HL-60 (cell line): ENCODE results near the gene VCAN.

Source experiments
- CTCF ChIP-seq: IDR thresholded peaks from one replicate; pipeline ENCODE4 v1.5.1; 2011; ENCODE audit warnings: low read length, control low read depth, inconsistent platforms; ENCODE audit not compliant: insufficient read depth
- GABPA ChIP-seq: IDR thresholded peaks from 2 replicates; pipeline ENCODE4 v1.6.1; 2012; ENCODE audit warnings: low read depth
- POLR2AphosphoS5 ChIP-seq: IDR thresholded peaks from 2 replicates; pipeline ENCODE4 v1.6.1; 2012; ENCODE audit warnings: low read depth
- REST ChIP-seq: IDR thresholded peaks from 2 replicates; pipeline ENCODE4 v1.6.1; 2012; ENCODE audit warnings: low read depth; ENCODE audit not compliant: insufficient replicate concordance
- SPI1 ChIP-seq: IDR thresholded peaks from 2 replicates; pipeline ENCODE4 v1.6.1; 2012; ENCODE audit warnings: low read depth, mild to moderate bottlenecking, borderline replicate concordance

- TF ChIP-seq CTCF, result no peak
- TF ChIP-seq REST, result no peak
- no peak for TF ChIP-seq GABPA
- TF ChIP-seq POLR2AphosphoS5, result no peak
- TF ChIP-seq SPI1, result no peak
Observed at GRCh38 chr5:83568186-83568585, 96.6 kb downstream of the VCAN start.
